ENCODE measurements around the gene PRRG2. TPM values are rescaled to one million over a fixed set of nuclear protein-coding genes. Genes with fewer than 3 reads are reported as not detected.

PRRG2 gene
- total RNA-seq, 1 donor from 2014 or later = not detected

GRCh38 chr19:49596407-49596806 lies 15.3 kb downstream of the PRRG2 start:
- H3K4me3 ChIP-seq = no peak overlapping the region
- no peak overlapping the region for H3K27ac ChIP-seq
- H3K9me3 ChIP-seq = no peaks in the 10 kb centered on the region
- H3K36me3 ChIP-seq = peaks cover 63 to 71% of the 10 kb centered on the region in 2 donors
- H3K27me3 ChIP-seq = no peaks in the 10 kb centered on the region
- H3K4me1 ChIP-seq = peaks cover 2 to 12% of the 10 kb centered on the region in 2 donors
- intact Hi-C loops (cut with DNase I) = no loop called here
- TF ChIP-seq, protein P1, sequence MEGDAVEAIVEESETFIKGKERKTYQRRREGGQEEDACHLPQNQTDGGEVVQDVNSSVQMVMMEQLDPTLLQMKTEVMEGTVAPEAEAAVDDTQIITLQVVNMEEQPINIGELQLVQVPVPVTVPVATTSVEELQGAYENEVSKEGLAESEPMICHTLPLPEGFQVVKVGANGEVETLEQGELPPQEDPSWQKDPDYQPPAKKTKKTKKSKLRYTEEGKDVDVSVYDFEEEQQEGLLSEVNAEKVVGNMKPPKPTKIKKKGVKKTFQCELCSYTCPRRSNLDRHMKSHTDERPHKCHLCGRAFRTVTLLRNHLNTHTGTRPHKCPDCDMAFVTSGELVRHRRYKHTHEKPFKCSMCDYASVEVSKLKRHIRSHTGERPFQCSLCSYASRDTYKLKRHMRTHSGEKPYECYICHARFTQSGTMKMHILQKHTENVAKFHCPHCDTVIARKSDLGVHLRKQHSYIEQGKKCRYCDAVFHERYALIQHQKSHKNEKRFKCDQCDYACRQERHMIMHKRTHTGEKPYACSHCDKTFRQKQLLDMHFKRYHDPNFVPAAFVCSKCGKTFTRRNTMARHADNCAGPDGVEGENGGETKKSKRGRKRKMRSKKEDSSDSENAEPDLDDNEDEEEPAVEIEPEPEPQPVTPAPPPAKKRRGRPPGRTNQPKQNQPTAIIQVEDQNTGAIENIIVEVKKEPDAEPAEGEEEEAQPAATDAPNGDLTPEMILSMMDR (IDR thresholded peaks at IDR 0.05) = no peak
- DNase-seq (ENCODE audit: low spot score in 2 of 2) = no peak

- intact Hi-C loops (cut with DNase I) = no loop called here
- H3K4me1 ChIP-seq = peaks cover 2 to 12% of the 10 kb centered on the region in 2 donors
- H3K36me3 ChIP-seq = peaks cover 70 to 78% of the 10 kb centered on the region in 2 donors
- no peak for DNase-seq (ENCODE audit: low spot score in 2 of 2)
- no peak overlapping the region for H3K27ac ChIP-seq
- TF ChIP-seq, protein P1 (IDR thresholded peaks at IDR 0.05) = no peak
- H3K9me3 ChIP-seq = no peaks in the 10 kb centered on the region
- H3K27me3 ChIP-seq = no peaks in the 10 kb centered on the region
- H3K4me3 ChIP-seq = no peak overlapping the region
Observed at GRCh38 chr19:49596954-49597702, 16.0 kb downstream of the PRRG2 start.

DNA sequence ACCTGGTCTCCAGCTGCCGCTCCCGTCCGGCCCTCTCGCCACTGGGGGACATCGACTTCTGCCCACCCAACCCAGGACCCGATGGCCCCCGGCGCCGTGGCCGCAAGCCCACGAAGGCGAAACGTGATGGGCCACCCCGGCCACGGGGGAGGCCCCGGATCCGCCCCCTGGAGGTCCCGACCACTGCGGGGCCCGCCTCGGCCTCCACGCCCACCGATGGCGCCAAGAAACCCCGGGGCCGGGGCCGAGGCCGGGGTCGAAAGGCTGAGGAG lies 16.5 kb downstream of the PRRG2 start:
- TF ChIP-seq, protein P1 (IDR thresholded peaks at IDR 0.05) = no peak
- H3K27me3 ChIP-seq = no peaks in the 10 kb centered on the region
- no peaks in the 10 kb centered on the region for H3K9me3 ChIP-seq
- H3K36me3 ChIP-seq = peaks cover 75 to 83% of the 10 kb centered on the region in 2 donors
- no peak for DNase-seq (ENCODE audit: low spot score in 2 of 2)
- intact Hi-C loops (cut with DNase I) = no loop called here
- H3K27ac ChIP-seq = no peak overlapping the region
- peaks cover 2 to 9% of the 10 kb centered on the region in 2 donors for H3K4me1 ChIP-seq
- no peak overlapping the region for H3K4me3 ChIP-seq

GRCh38 chr19:49599378-49600295 lies 18.5 kb downstream of the PRRG2 start:
- TF ChIP-seq, protein P1 (IDR thresholded peaks at IDR 0.05) = no peak
- Histone ChIP-seq H3K27ac (no peak overlapping the region), H3K4me3 (no peak overlapping the region), H3K27me3 (no peaks in the 10 kb centered on the region), H3K4me1 (no peaks in the 10 kb centered on the region), H3K9me3 (no peaks in the 10 kb centered on the region), H3K36me3 (peaks cover 87 to 97% of the 10 kb centered on the region in 2 donors)
- DNase-seq (ENCODE audit: low spot score in 2 of 2) = no peak
- intact Hi-C loops (cut with DNase I) = no loop called here

DNA sequence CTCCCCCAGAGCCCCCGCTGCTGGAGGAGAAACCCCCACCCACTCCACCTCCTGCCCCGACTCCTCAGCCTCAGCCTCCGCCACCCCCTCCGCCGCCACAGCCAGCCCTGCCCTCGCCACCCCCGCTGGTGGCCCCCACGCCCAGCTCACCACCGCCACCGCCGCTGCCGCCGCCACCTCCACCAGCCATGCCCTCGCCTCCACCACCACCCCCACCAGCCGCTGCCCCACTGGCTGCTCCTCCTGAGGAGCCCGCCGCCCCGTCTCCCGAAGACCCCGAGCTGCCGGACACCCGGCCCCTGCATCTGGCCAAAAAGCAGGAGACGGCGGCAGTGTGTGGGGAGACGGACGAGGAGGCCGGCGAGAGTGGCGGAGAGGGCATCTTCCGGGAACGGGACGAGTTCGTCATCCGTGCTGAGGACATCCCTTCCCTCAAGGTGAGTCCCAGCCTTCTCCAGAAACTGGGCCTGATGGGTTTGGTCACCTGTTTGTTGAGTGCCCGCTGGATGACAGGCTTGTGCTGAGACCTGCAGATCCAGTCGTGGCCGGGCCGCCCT lies 20.4 kb downstream of the PRRG2 start:
- no peaks in the 10 kb centered on the region for H3K27me3 ChIP-seq
- DNase-seq (ENCODE audit: low spot score in 2 of 2) = no peak
- intact Hi-C loops (cut with DNase I) = no loop called here
- no peak overlapping the region for H3K4me3 ChIP-seq
- peaks cover 72 to 93% of the 10 kb centered on the region in 2 donors for H3K36me3 ChIP-seq
- H3K9me3 ChIP-seq = no peaks in the 10 kb centered on the region
- H3K27ac ChIP-seq = no peak overlapping the region
- H3K4me1 ChIP-seq = no peaks in the 10 kb centered on the region
- TF ChIP-seq, protein P1 (IDR thresholded peaks at IDR 0.05) = no peak
